ENCODE results near the gene MAPT.
"Not testable (repeated sequence)": the region's sequence is repeated elsewhere in the genome, so short reads cannot be mapped to it uniquely, and the experiment has no call there.

MAPT gene

GRCh38 chr17:45925311-45925710 is 31.0 kb downstream of the MAPT start:
- Mint-ChIP-seq H3K36me3 (ENCODE audit: insufficient read depth) (no peaks in the 10 kb centered on the region), H3K4me1 (no peaks in the 10 kb centered on the region), H3K27me3 (peaks cover 61% of the 10 kb centered on the region), H3K9me3 (no peaks in the 10 kb centered on the region), H3K4me3 (no peak overlapping the region), H3K27ac (ENCODE audit: low read depth) (no peak overlapping the region)
- DNase-seq (ENCODE audit: low spot score in 2 of 2) (no peak), ATAC-seq (replicated peaks; ENCODE audit: extremely low read depth, poor library complexity, severe bottlenecking) (no peak)

GRCh38 chr17:45927247-45927646 is 32.9 kb downstream of the MAPT start:
- ATAC-seq (replicated peaks; ENCODE audit: extremely low read depth, poor library complexity, severe bottlenecking) = no peak
- Mint-ChIP-seq H3K9me3 (no peaks in the 10 kb centered on the region), H3K27me3 (peaks cover 58% of the 10 kb centered on the region), H3K36me3 (ENCODE audit: insufficient read depth) (no peaks in the 10 kb centered on the region), H3K4me1 (no peaks in the 10 kb centered on the region), H3K4me3 (no peak overlapping the region), H3K27ac (ENCODE audit: low read depth) (no peak overlapping the region)
- no peak for DNase-seq (ENCODE audit: low spot score in 2 of 2)

- no peaks in the 10 kb centered on the region for H3K4me1 Mint-ChIP-seq
- H3K27me3 Mint-ChIP-seq = peaks cover 44% of the 10 kb centered on the region
Measured at GRCh38 chr17:45929344-45929743, 35.0 kb downstream of the MAPT start.

GRCh38 chr17:45930420-45930951 is 36.1 kb downstream of the MAPT start:
- Mint-ChIP-seq H3K27me3 (peaks cover 44% of the 10 kb centered on the region), H3K4me3 (no peak overlapping the region), H3K4me1 (no peaks in the 10 kb centered on the region), H3K36me3 (ENCODE audit: insufficient read depth) (no peaks in the 10 kb centered on the region), H3K27ac (ENCODE audit: low read depth) (no peak overlapping the region), H3K9me3 (no peaks in the 10 kb centered on the region)
- ATAC-seq (replicated peaks; ENCODE audit: extremely low read depth, poor library complexity, severe bottlenecking) = no peak
- no peak for DNase-seq (ENCODE audit: low spot score in 2 of 2)

More at GRCh38 chr17:45929344-45929743, 35.0 kb downstream of the MAPT start:
- no peaks in the 10 kb centered on the region for H3K36me3 Mint-ChIP-seq (ENCODE audit: insufficient read depth)
- DNase-seq (ENCODE audit: low spot score in 2 of 2) (no peak), ATAC-seq (replicated peaks; ENCODE audit: extremely low read depth, poor library complexity, severe bottlenecking) (no peak)
- no peak overlapping the region for H3K27ac Mint-ChIP-seq (ENCODE audit: low read depth)
- no peak overlapping the region for H3K4me3 Mint-ChIP-seq
- no peaks in the 10 kb centered on the region for H3K9me3 Mint-ChIP-seq

DNA sequence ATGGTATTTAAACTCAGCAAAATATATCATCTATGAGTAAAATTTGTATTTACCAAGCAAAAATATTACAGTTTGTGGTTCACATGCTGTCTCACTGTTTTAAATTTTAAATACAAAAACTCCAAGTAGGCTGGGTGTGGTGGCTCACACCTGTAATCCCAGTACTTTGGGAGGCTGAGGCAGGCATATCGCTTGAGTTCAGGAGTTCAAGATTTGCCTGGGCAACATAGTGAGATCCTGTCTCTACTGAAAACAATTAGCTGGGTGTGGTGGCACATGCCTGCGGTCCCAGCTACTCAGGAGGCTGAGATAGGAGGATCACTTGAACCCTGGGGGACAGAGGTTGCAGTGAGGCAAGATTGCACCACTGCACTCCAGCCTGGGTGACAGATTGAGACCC is 37.3 kb downstream of the MAPT start:
- H3K4me1 Mint-ChIP-seq = no peaks in the 10 kb centered on the region
- H3K4me3 Mint-ChIP-seq = no peak overlapping the region

GRCh38 chr17:45934044-45934979 is 40.0 kb downstream of the MAPT start:
- DNase-seq (ENCODE audit: low spot score in 2 of 2) = no peak
- ATAC-seq (replicated peaks; ENCODE audit: extremely low read depth, poor library complexity, severe bottlenecking) = no peak

More for the DNA sequence above, 37.3 kb downstream of the MAPT start:
- ATAC-seq (replicated peaks; ENCODE audit: extremely low read depth, poor library complexity, severe bottlenecking) (no peak), DNase-seq (ENCODE audit: low spot score in 2 of 2) (no peak)
- H3K27me3 Mint-ChIP-seq = peaks cover 55% of the 10 kb centered on the region
- H3K27ac Mint-ChIP-seq (ENCODE audit: low read depth) = no peak overlapping the region
- H3K9me3 Mint-ChIP-seq = no peaks in the 10 kb centered on the region
- H3K36me3 Mint-ChIP-seq (ENCODE audit: insufficient read depth) = no peaks in the 10 kb centered on the region

DNA sequence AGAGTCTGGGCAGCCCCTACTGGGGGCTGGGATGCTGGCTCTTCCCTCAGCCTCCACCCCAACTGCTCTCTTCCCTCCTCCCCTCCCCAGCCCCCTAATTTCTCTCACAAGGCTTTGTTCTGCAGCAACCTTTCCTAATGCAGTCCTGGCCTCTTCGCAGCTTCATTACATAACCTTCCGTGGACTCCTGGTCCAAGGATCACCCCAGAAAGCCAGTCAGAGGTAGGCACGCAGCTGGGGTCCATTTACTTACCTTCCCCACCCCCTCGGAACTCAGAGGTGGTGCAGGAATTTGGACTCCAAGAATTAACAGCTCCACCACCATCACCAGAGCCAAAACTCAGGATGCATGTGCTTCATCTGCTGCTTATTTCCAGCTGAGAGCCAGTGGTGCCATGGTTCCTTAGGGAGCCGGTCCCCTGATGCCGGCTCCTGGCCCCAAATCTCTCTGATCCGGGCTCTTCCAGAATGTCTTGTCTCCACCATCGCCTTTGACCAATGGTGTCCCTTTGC is 40.9 kb downstream of the MAPT start:
- H3K4me3 Mint-ChIP-seq = no peak overlapping the region
- no peaks in the 10 kb centered on the region for H3K36me3 Mint-ChIP-seq (ENCODE audit: insufficient read depth)

More at GRCh38 chr17:45934044-45934979, 40.0 kb downstream of the MAPT start:
- H3K36me3 Mint-ChIP-seq (ENCODE audit: insufficient read depth) = no peaks in the 10 kb centered on the region
- no peaks in the 10 kb centered on the region for H3K4me1 Mint-ChIP-seq
- no peak overlapping the region for H3K27ac Mint-ChIP-seq (ENCODE audit: low read depth)
- H3K4me3 Mint-ChIP-seq = no peak overlapping the region
- no peaks in the 10 kb centered on the region for H3K9me3 Mint-ChIP-seq
- H3K27me3 Mint-ChIP-seq = peaks cover 66% of the 10 kb centered on the region

DNA sequence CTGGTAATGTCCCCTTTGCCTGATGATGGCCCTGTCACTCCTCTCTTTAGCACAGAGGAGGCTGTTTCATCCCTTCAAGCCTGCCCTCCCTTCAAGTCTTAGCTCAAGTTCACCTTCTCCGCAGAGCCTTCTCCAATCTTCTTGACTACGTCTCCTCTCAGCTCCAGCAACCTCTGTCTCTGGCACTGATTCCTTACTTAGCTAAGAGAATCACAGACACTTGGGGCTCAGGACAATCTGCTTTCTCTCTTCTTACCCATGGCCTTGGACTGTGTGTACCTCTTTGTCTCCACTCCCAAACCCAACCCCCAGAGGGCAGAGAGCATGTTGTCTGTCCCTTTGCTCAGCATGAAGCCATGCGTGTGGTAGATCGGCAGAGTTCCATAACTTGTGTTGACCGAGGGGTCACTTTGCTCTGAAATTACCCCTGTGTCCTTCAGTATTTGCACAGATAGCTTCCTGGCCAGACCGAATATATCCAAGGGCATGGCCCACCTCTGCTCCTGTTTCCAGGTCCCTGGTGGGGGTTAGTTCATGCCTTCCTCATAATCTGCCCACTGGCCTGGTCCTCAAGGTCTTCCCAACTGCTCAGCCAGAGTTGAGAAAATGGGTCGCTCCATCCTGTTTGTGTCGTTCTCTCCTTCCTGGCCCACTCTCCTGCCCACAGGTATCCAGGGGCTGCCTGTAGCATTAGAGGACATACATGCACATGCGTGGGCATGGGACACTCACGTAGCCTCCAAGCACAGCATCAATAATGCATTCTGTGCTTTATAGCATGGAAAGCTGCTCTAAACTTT is 41.6 kb downstream of the MAPT start:
- Mint-ChIP-seq H3K27ac (ENCODE audit: low read depth) (no peak overlapping the region), H3K36me3 (ENCODE audit: insufficient read depth) (no peaks in the 10 kb centered on the region), H3K9me3 (no peaks in the 10 kb centered on the region), H3K27me3 (peaks cover 63% of the 10 kb centered on the region), H3K4me1 (no peaks in the 10 kb centered on the region), H3K4me3 (no peak overlapping the region)
- ATAC-seq (replicated peaks; ENCODE audit: extremely low read depth, poor library complexity, severe bottlenecking) = no peak
- no peak for DNase-seq (ENCODE audit: low spot score in 2 of 2)

More for the DNA sequence above, 40.9 kb downstream of the MAPT start:
- Mint-ChIP-seq H3K4me1 (no peaks in the 10 kb centered on the region), H3K27ac (ENCODE audit: low read depth) (no peak overlapping the region), H3K9me3 (no peaks in the 10 kb centered on the region), H3K27me3 (peaks cover 66% of the 10 kb centered on the region)
- DNase-seq (ENCODE audit: low spot score in 2 of 2) (no peak), ATAC-seq (replicated peaks; ENCODE audit: extremely low read depth, poor library complexity, severe bottlenecking) (no peak)

DNA sequence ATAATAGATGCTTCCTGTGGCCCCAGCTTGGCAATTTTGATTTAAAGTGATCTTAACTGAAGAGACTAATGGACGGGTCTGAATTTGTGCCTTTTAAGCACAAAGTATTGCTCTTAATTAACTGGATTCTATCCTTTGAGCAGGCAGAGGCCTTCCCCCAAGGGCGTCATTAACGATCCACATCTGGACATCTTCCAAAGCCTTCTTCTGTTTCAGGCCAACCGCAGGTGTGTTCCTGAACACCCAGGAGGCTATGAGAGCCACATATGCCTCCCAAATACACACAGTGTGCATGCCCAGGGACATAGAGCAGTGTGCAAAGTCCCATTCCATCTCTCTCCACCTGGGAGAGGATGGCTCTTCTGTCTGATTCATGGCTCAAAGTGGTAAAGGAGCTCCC is 42.3 kb downstream of the MAPT start:
- no peak overlapping the region for H3K27ac Mint-ChIP-seq (ENCODE audit: low read depth)
- ATAC-seq (replicated peaks; ENCODE audit: extremely low read depth, poor library complexity, severe bottlenecking) (no peak), DNase-seq (ENCODE audit: low spot score in 2 of 2) (no peak)
- H3K4me1 Mint-ChIP-seq = no peaks in the 10 kb centered on the region
- H3K36me3 Mint-ChIP-seq (ENCODE audit: insufficient read depth) = no peaks in the 10 kb centered on the region
- H3K9me3 Mint-ChIP-seq = no peaks in the 10 kb centered on the region
- peaks cover 66% of the 10 kb centered on the region for H3K27me3 Mint-ChIP-seq
- no peak overlapping the region for H3K4me3 Mint-ChIP-seq

- H3K36me3 Mint-ChIP-seq (ENCODE audit: insufficient read depth); DNase-seq (ENCODE audit: low spot score in 2 of 2); ATAC-seq (replicated peaks; ENCODE audit: extremely low read depth, poor library complexity, severe bottlenecking); H3K4me3 Mint-ChIP-seq; H3K4me1 Mint-ChIP-seq; H3K27ac Mint-ChIP-seq (ENCODE audit: low read depth); H3K9me3 Mint-ChIP-seq: not testable (repeated sequence)
- peaks cover 72% of the 10 kb centered on the region for H3K27me3 Mint-ChIP-seq
Measured at GRCh38 chr17:45937186-45937585, 42.8 kb downstream of the MAPT start.

DNA sequence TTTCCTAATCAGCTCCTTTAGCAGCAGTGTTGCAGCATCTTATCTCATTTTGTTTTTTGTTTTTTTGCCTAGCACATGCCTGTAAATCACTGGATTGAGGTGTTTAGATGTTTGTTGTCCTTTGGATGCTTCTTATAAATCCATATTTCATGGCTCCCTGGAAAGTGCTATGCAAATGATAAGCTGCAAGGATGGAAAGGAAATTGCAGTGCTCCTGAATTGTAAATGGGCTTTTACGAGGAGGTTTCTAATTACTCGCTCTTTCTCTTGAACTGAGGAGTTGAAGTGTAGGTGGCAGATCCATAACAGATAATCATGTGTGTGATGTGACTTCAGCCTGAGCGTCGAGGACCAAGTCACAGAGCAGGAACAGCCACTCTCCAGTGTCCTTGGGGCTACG is 45.0 kb downstream of the MAPT start:
- no peaks in the 10 kb centered on the region for H3K36me3 Mint-ChIP-seq (ENCODE audit: insufficient read depth)
- no peak for DNase-seq (ENCODE audit: low spot score in 2 of 2)
- H3K4me3 Mint-ChIP-seq = no peak overlapping the region
- H3K27me3 Mint-ChIP-seq = peaks cover 86% of the 10 kb centered on the region
- no peak overlapping the region for H3K27ac Mint-ChIP-seq (ENCODE audit: low read depth)
- no peaks in the 10 kb centered on the region for H3K4me1 Mint-ChIP-seq
- no peak for ATAC-seq (replicated peaks; ENCODE audit: extremely low read depth, poor library complexity, severe bottlenecking)
- no peaks in the 10 kb centered on the region for H3K9me3 Mint-ChIP-seq

DNA sequence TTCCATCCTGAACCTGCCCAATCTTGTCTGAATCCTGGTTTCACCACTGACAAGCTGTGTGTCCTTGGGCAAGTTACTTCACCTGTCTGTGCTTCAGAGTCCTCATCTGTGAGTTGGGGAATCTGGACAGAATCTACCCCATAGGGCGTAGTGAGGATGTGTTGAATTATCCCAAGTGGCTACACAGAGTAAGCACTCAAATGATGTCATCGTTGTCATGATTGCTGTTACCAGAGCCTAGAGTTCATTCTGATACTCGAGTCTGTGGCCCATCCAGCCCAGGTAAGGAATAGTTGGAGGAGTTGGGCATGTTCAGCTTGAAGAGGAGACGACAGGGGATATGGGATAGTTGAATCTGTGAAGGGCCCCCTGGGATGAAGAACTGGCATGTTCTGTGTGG is 45.9 kb downstream of the MAPT start:
- Mint-ChIP-seq H3K4me3 (no peak overlapping the region), H3K9me3 (no peaks in the 10 kb centered on the region), H3K36me3 (ENCODE audit: insufficient read depth) (no peaks in the 10 kb centered on the region), H3K4me1 (no peaks in the 10 kb centered on the region), H3K27me3 (peaks cover 84% of the 10 kb centered on the region), H3K27ac (ENCODE audit: low read depth) (no peak overlapping the region)
- no peak for ATAC-seq (replicated peaks; ENCODE audit: extremely low read depth, poor library complexity, severe bottlenecking)
- DNase-seq (ENCODE audit: low spot score in 2 of 2) = no peak
